ENCODE data around the gene OCIAD2.

DNA sequence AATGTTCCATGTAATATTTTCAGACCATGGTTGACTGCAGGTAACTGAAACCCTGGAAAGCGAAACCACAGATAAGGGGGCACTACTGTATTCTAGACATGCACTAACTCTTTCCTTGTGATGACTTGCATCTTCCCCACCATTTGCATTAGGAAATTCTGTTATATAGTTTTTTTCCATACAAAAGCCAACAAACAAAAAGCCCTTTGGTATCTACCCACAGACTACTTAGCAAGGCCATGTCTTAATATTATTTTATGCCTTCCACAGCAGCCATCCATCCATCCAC, 52.2 kb downstream of the OCIAD2 start:
- TF ChIP-seq CTCF (IDR thresholded peaks at IDR 0.05) = no peak
- no peak for TF ChIP-seq POLR2AphosphoS5 (IDR thresholded peaks at IDR 0.05)
